Activated CD8-positive, alpha-beta memory T cell treated with anti-CD3 and anti-CD28 coated beads, Interleukin-2, amount 50 U/mL, for 48 hours (primary cell): ENCODE data around the gene ARSK.

Source experiments
- DNase-seq: peaks from one replicate; pipeline ENCODE4 v3.0.0-alpha.2; 2020

The ARSK gene

GRCh38 chr5:95565280-95565920 is 10.5 kb downstream of the ARSK start:
- DNase-seq, result no peak

GRCh38 chr5:95572016-95572415 is 17.1 kb downstream of the ARSK start:
- DNase-seq, result no peak

GRCh38 chr5:95581576-95581975 is 26.7 kb downstream of the ARSK start:
- no peak for DNase-seq

GRCh38 chr5:95583992-95584391 is 29.1 kb downstream of the ARSK start:
- DNase-seq, result no peak

- DNase-seq, result no peak
Observed at GRCh38 chr5:95590880-95591279, 36.0 kb downstream of the ARSK start.

GRCh38 chr5:95591490-95591901 is 36.6 kb downstream of the ARSK start:
- DNase-seq, result no peak

- DNase-seq, result no peak
Observed at GRCh38 chr5:95595289-95595931, 40.5 kb downstream of the ARSK start.

- no peak for DNase-seq
Observed at GRCh38 chr5:95599252-95599651, 44.4 kb downstream of the ARSK start.

- DNase-seq, result no peak
Observed at GRCh38 chr5:95600557-95600956, 45.7 kb downstream of the ARSK start.

- DNase-seq, result no peak
Observed at GRCh38 chr5:95605786-95606185, 50.9 kb downstream of the ARSK start.

GRCh38 chr5:95606419-95606818 is 51.5 kb downstream of the ARSK start:
- DNase-seq, result no peak

- no peak for DNase-seq
Observed at GRCh38 chr5:95609711-95610110, 54.8 kb downstream of the ARSK start.

- DNase-seq, result no peak
Observed at GRCh38 chr5:95610546-95610945, 55.6 kb downstream of the ARSK start.

GRCh38 chr5:95611396-95611795 is 56.5 kb downstream of the ARSK start:
- DNase-seq, result no peak

- DNase-seq, result no peak
Observed at GRCh38 chr5:95613514-95613913, 58.6 kb downstream of the ARSK start.

- DNase-seq, result no peak
Observed at GRCh38 chr5:95615164-95615467, 60.2 kb downstream of the ARSK start.

GRCh38 chr5:95617057-95617456 is 62.2 kb downstream of the ARSK start:
- no peak for DNase-seq

- DNase-seq, result no peak
Observed at GRCh38 chr5:95619096-95619495, 64.2 kb downstream of the ARSK start.

GRCh38 chr5:95619514-95620029 is 64.7 kb downstream of the ARSK start:
- DNase-seq, result no peak

- DNase-seq, result peak; percentile 84
Observed at GRCh38 chr5:95620030-95620869, 65.3 kb downstream of the ARSK start, which contains the start of gene GPR150. Gene GPR150, plus strand, starts transcription at chr5:95620087. Its CDS starts 189 bp downstream, at chr5:95620276.

GRCh38 chr5:95620870-95621838 is 66.3 kb downstream of the ARSK start:
- peak; percentile 76 for DNase-seq

GRCh38 chr5:95621839-95622629 is 67.1 kb downstream of the ARSK start:
- DNase-seq, result no peak
